DMS114 treated with DMSO at 0.1 percent for 48 hours (cell line): Measurements from ENCODE around the gene ZNRD2.
"Not testable (repeated sequence)": the region's sequence is repeated elsewhere in the genome, so short reads cannot be mapped to it uniquely, and the experiment has no call there.

Experiments
- DNase-seq: peaks from one replicate; lab custom pipeline; 2025; ENCODE audit not compliant: unreplicated experiment; lab: John Stamatoyannopoulos, UW

Gene ZNRD2

DNA sequence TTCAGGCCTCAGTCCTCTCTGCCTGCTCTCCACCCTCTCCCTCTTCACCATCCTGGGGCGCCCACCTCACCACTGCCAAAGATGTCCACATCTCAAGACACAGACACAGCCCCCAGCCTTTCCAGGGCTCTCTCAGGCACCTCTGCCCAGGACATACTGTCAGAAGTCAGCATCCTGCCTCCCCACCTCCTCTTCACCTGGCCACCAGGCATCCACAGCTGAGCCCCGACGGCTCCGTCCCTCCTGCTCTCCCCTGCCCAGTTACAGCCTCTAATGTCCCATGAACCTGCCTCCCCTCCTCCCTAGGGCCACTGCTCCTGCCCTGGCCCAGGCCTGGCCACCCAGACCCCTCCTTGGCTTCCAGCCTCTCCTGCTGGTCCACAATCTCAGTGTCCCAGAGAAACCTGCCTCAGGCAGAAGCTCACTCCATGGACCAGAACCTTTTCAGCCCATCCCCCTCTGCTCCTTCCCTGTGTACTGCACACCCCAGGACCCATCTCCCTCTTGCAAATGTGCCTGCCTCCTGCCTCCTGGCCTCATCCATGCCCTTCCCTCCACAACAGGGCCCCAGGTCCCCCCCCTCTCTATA, 15.3 kb upstream of the ZNRD2 start:
- no peak for DNase-seq

DNA sequence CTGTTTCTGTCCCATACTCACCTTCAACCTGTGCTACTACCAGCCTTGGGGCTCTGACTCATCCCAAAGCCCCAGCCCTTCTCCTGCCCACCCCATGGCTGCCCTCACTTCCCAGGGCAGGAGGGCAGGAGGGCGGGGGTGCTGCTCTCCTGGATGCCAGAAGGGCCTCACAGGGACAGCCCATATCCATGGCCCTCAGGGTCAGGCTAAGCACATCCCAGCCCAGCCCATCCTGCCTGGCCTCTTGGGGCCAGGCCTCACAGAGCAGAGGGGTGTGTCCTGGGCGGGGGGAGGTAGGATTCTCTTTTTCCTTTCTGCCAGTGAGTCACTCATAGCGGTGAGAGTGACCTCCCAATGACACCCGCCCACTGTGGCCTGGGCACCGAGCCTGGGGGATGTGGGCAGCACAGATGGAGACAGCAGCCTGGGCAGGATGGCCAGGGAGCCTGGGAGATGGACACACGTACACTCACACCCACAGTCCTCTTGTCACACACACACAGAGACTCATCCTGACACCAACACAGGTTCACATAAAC, 14.5 kb upstream of the ZNRD2 start:
- DNase-seq = no peak

DNA sequence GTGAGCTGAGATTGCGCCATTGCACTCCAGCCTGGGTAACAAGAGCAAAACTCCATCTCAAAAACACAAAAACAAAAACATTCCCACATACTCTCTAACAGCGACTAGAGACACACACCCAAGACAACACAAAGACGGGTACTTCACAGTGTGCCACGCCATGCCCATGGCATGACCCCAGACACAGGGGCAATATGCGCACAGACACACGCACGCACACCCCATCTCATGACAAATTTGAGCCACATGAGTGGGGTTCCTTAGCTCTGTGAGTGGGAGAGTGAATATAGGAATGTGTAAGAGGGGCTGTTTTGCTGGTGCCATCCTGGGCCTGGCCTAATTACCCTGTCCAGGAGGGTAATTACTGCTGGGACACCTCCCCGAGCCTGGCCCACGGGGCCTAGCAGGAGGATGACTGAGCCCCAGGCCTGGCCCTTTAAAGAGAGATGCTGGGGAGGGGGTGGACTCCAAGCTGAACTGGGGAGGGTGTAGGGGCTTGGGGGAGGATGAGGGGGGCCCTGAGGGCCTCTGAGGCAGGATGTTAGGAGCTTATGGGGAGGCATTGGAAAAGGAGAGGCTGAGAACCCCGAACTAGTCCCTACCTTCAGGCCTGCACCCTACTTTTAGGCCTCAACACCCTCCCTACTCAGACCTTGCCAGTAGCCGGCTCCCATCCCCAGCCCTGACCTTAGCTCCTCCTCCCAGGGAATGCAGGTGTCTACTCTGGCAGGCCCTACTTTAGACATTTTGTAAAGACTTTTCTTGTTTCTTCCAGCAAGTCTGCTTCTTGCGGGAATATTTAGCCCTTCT, 13.6 kb upstream of the ZNRD2 start:
- no peak for DNase-seq

DNA sequence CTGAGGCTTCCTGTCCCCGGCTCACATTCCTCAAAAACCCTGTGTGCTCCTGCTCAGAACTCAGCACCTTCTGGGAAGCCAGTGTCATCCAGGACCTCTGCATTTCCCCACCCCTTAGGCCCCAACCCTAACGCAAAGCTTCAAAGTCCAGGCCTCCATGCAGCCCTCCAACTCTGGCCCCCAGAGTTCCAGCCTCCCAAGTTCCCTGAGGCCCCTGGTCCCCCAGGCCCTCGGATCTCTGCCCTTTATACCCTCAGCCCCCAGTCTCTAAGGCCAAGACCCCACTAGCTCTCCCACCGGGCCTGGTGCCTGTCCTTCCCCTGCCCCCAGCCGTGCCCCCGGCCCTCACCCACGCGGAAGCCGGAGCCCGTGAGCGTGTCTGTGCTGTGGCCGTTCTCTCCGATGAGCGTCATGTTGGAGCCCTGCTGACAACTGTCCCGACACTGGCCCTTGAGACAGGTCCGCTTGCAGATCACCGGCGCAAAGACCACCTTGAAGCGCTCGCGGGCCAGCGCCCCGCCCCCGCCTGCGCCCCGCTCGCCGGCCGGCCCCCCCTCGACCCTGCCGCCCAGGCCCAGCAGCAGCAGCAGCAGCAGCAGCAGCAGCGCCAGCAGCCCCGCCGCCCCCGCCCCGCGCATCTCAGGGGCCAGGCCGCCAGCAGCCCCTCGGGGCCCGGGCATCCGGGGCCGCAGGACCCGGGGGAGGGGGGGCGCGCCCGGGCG, 12.8 kb upstream of the ZNRD2 start:
- no peak for DNase-seq

DNA sequence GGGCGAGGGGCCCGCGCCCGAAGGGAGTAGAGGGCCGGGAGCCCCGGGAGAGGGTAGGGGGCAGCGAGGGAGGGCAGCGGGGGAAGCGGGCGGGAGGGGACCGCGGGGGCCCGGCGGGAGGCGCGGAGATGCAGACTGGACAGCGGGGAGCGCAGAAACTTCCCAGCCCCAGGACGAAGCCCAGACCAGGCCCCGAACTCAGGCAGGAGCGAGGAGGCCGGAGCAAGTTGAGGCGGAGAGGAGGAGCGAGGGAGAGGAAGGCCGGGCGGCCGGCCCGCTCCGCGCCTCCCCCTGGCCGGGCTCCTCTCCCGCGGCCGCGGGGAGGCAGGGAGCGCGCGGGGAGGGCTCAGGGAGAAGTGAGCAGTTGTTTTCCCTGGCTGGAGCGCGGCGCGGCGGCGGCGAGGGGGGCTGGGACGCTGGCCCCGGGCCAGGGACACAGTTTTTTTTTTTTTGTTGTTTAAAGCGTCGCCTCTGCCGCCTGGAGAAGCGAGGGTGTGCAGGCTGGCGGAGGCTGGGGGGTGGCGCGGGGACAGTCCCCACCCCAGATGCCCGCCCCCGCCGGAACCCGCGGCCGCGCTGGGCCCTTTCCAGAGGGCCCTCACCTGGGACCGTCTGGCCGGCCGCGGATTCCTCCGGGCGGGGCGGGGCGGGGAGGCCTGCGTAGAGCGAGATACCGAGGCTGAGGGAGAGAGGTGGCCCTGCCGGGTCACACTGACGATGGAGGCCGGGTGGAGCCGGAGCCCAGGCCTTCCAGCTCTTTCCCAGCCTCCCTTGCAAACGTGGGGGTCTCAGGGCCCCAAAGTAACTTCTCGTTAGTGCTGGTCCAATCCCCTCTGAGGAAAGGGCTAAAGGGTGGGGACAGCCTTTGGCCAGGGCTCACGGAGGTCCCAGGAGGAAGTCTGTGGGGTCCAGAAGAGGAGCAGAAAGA, 12.0 kb upstream of the ZNRD2 start, which contains the start of gene LTBP3:
Gene LTBP3 (minus strand): TSS at position 358 of the 928 bp plus-strand sequence. CDS start 400 bp downstream, outside the sequence.
- no peak for DNase-seq

DNA sequence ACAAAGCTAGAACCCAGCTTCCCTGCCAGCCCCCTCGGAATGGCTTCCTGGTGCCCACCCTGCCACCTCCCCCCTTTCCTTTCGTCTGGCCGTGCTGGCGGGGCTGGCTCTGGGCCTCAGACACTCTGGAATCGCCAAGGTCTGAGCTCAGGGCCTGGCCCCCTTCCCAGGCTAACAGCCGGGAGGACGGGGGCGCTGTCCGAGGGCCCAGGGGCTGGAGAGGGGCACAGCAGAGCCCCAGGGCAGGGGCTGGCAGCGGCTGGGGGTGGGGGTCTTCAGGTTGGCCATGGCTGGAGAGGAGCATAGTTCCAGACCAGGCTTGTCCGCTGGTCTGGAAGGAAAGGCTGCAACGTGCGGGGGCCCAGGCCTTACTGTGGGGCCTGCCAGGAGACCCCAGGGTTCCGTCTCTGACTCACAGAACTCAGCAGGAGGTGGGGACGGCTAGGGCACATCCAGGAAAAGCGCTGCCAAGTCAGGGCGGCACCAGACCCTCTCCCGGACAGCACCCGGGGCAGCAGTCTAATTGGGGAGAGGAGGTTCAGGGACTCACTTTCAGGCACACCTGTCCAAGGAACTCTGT, 11.3 kb upstream of the ZNRD2 start:
- DNase-seq = no peak

DNA sequence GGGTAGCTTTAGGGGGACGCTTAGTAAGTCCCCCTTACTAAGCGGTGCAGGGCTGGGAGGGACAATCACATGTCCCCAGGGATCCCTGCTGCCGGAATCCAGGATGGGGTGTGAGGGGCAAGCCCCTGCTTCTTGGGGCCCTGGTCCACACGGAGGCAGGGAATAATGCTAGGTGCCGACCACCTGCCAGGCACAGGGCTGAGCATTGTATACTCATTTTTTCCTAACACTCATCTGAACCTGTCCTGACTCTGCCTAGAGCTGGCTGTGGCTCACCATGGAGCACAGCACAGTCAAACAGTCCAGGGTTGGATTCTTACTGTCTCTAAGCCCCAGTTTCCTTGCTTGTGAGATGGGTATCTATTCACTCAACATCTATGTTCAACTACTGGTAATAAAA, 10.7 kb upstream of the ZNRD2 start:
- no peak for DNase-seq

DNA sequence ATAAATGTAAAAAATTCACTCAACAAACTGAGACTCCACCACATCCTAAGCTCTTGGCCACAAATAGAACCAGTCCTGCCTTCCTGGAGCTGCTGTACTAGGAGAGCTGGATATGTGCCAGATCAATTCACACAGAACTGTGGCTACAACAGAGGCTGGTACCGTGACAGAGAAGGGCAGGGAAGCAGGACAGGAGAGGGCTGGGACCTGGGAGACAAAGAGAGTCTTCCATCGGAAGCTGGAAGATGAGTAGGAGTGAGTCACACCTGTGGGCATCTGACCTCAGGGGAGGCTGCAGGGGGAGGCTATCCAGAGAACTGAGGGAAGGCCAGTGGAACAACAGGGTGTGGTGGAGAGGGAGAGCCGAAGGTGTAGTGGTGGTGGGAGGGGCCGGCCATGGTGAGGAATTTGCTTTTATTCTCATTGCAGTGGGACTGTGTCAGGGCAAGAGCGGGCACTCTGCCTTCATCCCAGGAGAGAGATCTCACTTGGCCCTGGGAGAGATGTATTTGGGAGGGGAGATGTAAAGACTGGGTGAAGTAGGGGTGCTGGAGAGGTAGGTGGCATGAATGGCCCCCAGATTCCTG, 10.2 kb upstream of the ZNRD2 start:
- no peak for DNase-seq

DNA sequence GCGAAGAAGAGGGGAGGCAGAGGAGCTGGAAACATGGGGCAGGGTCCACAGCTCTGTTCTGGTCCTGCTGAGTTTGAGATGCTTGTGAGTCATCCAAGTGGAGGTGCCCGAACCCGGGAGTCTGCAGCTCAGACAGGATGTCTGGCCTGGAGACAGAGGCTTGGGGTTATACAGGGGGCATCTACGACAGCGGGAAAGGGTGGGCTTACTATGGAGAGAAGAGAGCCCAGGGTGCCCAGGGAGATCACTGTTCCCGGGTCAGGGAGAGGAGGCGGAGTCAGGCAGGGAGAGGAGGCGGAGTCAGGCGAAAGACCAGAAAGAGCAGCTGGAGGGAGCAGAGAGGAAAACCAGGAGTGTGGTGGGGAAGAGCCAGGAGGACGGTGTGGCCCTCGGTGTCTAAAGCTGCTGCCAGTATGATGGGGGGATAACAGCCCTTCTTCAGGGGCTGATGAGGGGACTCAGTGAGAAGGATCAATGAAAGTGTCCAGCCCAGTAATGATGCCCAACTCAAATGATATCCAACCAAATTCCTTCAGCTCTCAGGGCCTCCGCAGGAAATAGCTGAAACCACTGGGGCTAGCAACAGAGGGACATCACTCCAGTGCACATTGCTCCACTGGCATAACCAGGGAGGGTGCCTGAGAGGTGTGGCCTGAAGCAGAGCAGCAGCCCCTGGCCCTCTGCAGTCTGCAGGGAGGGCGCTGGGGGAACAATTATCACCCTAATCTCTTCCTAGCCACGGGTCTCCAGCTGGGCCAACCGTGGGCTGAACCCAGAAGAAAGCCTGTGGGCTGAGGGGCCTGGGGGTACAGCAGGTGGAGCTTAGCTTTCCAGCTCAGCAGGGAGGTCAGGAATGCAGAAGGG, 9.5 kb upstream of the ZNRD2 start:
- DNase-seq = peak; percentile 26

DNA sequence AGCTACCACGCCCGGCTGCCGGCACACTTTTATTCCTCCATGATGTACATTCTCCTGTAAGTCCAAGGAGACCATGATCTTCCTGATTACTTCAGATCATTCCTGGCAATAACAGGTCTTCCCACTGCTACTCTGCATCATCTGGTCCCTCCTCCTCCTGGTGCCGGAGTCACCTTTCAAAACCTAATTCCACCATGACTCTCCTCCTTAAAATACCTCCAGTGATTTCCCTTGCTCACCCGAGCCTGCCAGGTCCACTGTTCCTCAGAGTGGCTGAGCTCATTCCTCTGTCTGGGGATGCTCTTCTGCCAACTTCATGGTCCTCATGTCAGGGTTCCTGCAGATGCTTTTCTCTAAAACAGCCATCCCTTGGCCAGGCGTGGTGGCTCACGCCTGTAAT, 8.3 kb upstream of the ZNRD2 start:
- DNase-seq = no peak

DNA sequence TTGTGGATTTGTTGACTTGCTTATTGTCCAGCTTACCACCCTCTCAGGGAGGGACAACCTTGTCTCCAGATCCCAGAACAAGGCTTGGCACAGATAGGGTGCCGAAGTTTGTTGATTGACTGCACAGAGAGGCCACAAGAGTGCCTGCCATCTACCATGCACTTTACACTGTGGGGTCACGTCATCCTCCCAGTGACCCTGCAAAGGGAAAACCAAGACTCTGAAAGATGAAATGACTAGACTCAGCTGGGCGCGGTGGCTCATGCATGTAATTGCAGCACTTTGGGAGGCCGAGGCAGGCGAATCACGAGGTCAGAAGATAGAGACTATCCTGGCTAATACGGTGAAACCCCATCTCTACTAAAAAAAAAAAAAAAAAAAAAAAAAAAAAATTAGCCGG, 7.5 kb upstream of the ZNRD2 start:
- no peak for DNase-seq

DNA sequence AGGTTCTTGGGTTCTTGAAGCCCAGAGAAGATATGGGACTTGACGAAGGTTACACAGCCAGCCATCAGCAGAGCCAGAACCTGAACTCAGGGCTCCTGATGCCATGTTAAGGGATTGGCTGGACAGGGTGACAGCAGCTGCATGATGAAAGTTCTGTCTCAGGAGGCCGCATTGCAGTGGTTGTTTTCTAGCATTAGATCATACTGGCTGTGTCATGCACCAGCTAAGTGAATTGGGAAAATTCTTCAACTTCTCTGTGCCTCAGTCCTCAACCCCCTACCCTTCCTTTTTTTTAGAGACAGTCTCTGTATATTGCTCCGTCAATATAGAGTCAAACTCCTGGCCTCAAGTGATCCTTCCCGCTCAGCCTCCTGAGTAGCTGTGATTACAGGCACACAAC, 6.7 kb upstream of the ZNRD2 start:
- no peak for DNase-seq

DNA sequence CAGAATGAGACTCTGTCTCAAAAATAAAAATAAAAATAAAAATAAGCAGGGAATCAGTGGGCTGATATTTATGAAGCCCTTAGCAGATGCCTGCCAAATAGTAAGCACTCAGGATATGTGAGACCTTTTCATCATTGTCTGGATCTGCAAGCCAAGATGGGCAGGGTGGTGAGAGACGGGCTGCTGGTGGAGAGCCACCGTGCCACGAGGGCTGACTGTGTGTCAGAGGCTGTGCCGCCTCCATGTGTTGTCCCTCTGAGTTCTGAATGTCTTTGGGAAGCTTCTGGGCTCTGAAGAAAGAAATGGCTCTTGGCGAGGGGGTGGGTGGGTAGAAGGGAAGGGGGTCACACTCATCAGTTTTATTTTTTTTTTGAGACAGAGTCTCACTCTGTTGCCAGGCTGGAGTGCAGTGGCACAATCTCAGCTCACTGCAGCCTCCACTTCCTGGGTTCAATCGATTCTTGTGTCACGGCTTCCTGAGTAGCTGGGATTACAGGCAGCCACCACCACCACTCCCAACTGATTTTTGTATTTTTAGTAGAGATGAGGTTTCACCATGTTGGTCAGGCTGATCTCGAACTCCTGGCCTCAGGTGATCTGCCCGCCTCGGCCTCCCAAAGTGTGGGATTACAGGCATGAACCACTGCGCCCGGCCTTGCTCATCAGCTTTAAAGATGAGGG, 5.3 kb upstream of the ZNRD2 start:
- DNase-seq = not testable (repeated sequence)

DNA sequence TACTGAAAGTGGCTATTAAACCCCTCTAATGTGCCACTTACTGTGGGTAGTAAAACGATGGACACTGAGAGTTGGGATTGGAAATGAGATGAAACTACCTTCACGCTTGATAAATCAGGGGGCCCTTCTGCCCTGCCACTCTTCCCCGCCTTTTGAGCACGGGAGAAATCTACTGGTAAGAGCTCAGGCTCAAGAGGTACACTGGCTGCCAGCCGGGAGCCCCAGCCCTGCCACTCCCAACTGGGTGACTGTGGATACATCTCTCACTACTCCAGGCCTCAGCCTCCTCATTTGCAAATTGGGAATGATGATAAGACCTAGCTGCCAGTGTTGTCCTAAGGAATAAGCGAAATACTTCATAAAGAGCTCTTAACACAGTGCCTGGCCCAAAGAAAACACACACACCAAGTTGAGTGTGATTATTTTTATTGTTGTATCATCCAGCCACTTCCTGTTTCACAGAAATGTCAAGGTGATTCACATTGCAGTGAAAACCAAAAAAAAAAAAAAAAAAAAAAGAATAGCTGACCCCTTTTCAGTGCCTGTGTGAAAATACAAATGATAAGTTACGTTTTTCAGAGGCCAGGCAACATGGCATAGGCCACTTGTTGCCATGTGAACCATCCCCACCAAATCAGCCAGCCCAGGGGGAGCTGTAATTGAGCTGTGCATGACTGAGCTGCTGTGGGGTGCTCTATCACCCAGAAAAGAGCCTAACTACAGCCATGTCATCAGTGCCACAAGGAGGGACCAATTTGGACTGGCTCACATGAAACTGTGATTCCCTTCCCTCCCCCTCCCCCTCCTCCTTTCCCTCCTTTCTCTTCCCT, 4.4 kb upstream of the ZNRD2 start:
- DNase-seq = no peak

DNA sequence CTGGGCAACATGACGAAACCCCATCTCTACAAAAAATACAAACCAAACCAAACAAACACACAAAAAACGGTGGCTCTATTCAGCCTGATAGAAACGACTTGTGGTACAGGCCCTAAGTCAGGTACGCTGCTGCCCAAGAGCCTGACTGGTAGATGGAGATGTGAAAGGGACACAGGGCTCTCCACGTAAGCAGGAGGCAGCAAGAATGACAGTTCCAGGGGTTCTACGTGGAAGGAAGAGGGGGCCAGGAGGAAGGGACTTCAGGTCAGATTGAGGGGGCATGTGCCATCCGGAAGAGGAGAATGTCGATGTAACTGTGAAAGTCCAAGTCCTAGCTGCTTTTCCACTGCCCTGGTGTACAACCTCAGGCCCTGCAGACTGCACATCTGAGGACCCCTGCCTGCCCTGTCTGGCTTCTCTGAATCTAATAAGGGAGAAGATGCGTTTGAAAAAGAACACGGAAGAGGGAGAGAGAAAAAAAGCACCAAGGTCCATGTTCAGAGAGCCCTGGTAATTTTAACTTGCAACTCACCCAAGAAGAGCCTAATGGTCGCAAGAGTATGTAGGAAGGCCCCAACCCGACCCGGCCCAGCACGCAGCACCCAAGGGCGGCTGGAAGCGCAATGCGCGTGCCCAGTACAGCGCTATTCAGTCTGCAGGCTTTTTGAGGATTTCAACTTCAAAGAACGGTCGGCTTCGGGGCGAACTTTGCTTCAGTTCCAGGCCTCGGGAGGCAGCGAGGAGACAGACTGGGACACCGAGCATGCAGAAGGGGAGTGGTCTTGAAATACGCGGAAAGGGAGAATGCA, 909 bp upstream of the ZNRD2 start:
- no peak for DNase-seq

DNA sequence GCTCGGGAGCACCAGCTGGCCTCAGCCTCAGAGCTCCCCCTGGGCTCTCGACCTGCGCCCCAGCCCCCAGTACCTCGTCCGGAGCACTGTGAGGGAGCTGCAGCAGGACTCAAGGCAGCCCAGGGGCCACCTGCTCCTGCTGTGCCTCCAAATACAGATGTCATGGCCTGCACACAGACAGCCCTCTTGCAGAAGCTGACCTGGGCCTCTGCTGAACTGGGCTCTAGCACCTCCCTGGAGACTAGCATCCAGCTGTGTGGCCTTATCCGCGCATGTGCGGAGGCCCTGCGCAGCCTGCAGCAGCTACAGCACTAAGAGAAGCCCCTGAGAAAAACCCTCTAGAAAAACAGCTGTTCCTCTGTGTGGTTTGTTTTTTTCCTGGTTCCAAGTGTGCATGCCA, 1.1 kb downstream of the ZNRD2 start:
- no peak for DNase-seq

DNA sequence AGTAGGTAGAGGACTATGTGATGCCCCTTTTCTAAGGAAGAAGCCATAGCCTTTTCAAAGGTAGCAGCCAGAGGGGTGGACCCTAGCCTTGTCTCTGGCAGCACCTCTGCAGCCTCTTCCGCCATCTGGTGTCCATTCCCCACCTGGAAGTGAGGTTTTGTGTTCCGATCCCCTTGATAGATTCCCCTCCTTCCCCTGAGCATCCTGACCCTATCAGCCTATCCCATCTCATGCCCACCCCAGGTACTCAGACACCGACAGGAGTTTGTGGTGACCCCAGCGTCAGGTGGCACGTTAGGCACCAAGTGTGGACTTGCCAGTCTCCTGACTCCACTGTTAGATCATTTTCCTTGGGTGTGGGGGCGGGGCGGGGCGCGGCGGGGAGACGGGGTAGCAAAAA, 1.7 kb downstream of the ZNRD2 start:
- DNase-seq = peak; percentile 51
